Trophoblast cell (in vitro differentiated cells and primary cell): ENCODE measurements around the gene HDAC9.

Source experiments
- DNase-seq, 2 donors: peaks; one replicate each; pipeline ENCODE4 v3.0.0-alpha.2; 2016
- H2AFZ ChIP-seq: 2 replicates; pipeline ENCODE4 v1.6.1; 2013; ENCODE audit warnings: low read length, moderate library complexity, mild to moderate bottlenecking; ENCODE audit not compliant: insufficient read depth, poor library complexity
- H2AK5ac ChIP-seq: 2 replicates; pipeline ENCODE4 v1.6.1; 2013; ENCODE audit warnings: mild to moderate bottlenecking, low read length
- H2BK120ac ChIP-seq: 2 replicates; pipeline ENCODE4 v1.6.1; 2013; ENCODE audit warnings: low read length, mild to moderate bottlenecking, moderate library complexity; ENCODE audit not compliant: insufficient read depth, poor library complexity
- H2BK12ac ChIP-seq: 2 replicates; pipeline ENCODE4 v1.6.1; 2013; ENCODE audit warnings: mild to moderate bottlenecking, low read length, moderate library complexity
- H2BK5ac ChIP-seq: 2 replicates; pipeline ENCODE4 v1.6.1; 2013; ENCODE audit warnings: low read length, low read depth, moderate library complexity, mild to moderate bottlenecking; ENCODE audit not compliant: poor library complexity
- H3K14ac ChIP-seq: 2 replicates; pipeline ENCODE4 v1.6.1; 2013; ENCODE audit warnings: mild to moderate bottlenecking, low read length
- H3K18ac ChIP-seq: 2 replicates; pipeline ENCODE4 v1.6.1; 2013; ENCODE audit warnings: mild to moderate bottlenecking, low read length
- H3K23ac ChIP-seq: 2 replicates; pipeline ENCODE4 v1.6.1; 2013; ENCODE audit warnings: low read length
- H3K27ac ChIP-seq: 2 replicates; pipeline ENCODE4 v1.5.1; 2013; ENCODE audit warnings: low read depth, mild to moderate bottlenecking, inconsistent platforms, low read length, moderate library complexity
- H3K27me3 ChIP-seq: 2 replicates; pipeline ENCODE4 v1.6.1; 2013; ENCODE audit warnings: inconsistent platforms, mild to moderate bottlenecking, low read length, moderate library complexity; ENCODE audit not compliant: insufficient read depth
- H3K36me3 ChIP-seq, 2 experiments: 1 replicate in 1 of 2; 2 replicates in 1 of 2; pipeline ENCODE4 v1.6.1; 2013; ENCODE audit warnings: low read length in 2 of 2, mild to moderate bottlenecking in 2 of 2, moderate library complexity in 1 of 2; ENCODE audit not compliant: insufficient read depth in 2 of 2, control insufficient read depth in 1 of 2
- H3K4ac ChIP-seq: 2 replicates; pipeline ENCODE4 v1.6.1; 2013; ENCODE audit warnings: low read depth, mild to moderate bottlenecking, low read length, moderate library complexity
- H3K4me1 ChIP-seq, 2 experiments: 1 replicate in 1 of 2; 2 replicates in 1 of 2; pipeline ENCODE4 v1.6.1; 2013; ENCODE audit warnings: low read length in 2 of 2, mild to moderate bottlenecking in 2 of 2, moderate library complexity in 1 of 2; ENCODE audit not compliant: insufficient read depth in 2 of 2, control insufficient read depth in 1 of 2
- H3K4me2 ChIP-seq: 2 replicates; pipeline ENCODE4 v1.6.1; 2013; ENCODE audit warnings: inconsistent platforms, mild to moderate bottlenecking, low read length, moderate library complexity
- H3K4me3 ChIP-seq: 2 replicates; pipeline ENCODE4 v1.5.1; 2013; ENCODE audit warnings: mild to moderate bottlenecking, low read depth, low read length, inconsistent platforms
- H3K79me1 ChIP-seq: one replicate; pipeline ENCODE4 v1.6.1; 2013; ENCODE audit warnings: low read length
- H3K79me2 ChIP-seq: 2 replicates; pipeline ENCODE4 v1.6.1; 2013; ENCODE audit warnings: low read length, mild to moderate bottlenecking; ENCODE audit not compliant: control insufficient read depth, insufficient read depth, poor library complexity
- H3K9ac ChIP-seq: 2 replicates; pipeline ENCODE4 v1.6.1; 2013; ENCODE audit warnings: mild to moderate bottlenecking, low read length
- H3K9me3 ChIP-seq: 2 replicates; pipeline ENCODE4 v1.6.1; 2013; ENCODE audit warnings: low read depth, mild to moderate bottlenecking, control low read depth, inconsistent platforms, low read length; ENCODE audit not compliant: insufficient read depth
- H4K12ac ChIP-seq: 2 replicates; pipeline ENCODE4 v1.6.1; 2013; ENCODE audit warnings: low read depth, mild to moderate bottlenecking, low read length, moderate library complexity
- H4K8ac ChIP-seq: 2 replicates; pipeline ENCODE4 v1.6.1; 2013; ENCODE audit warnings: low read depth, mild to moderate bottlenecking, low read length, moderate library complexity
- H4K91ac ChIP-seq: one replicate; pipeline ENCODE4 v1.6.1; 2013; ENCODE audit warnings: low read depth, mild to moderate bottlenecking, low read length, moderate library complexity
- WGBS: extraction: QIAGEN DNeasy Blood & Tissue Kit; methylation state at CpG from one replicate; pipeline ENCODE4 v1.1.7; 2013; ENCODE audit warnings: missing lambda C conversion rate; ENCODE audit not compliant: insufficient read length, insufficient coverage; ENCODE audit errors: extremely low coverage; 5-methylcytosine and 5-hydroxymethylcytosine counted together

Gene HDAC9

DNA sequence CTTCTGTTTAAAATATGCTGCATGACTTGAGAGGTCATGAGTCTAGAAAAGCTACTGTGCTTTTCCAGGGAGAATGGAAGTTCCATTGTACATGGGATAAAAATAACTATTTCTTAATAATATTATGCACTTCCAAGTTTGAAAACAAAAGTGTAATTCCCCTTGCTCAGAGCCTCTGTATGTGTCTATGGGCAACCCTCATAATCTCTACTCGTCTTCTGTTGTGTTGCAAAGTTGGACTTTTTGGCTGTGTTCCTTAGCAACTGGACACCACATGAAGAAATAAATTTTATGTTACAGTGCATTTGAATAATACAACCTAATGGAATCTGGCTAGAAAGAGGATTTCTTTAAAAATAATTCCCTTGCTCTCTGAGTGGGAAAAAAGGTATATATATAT, 379.3 kb downstream of the HDAC9 start:
- no peaks in the 10 kb centered on the region for H3K9me3 ChIP-seq
- no peak overlapping the region for H2BK120ac ChIP-seq
- no peak overlapping the region for H3K4me3 ChIP-seq
- H4K8ac ChIP-seq, result no peak overlapping the region
- H3K4ac ChIP-seq, result no peak overlapping the region
- H3K27me3 ChIP-seq, result no peaks in the 10 kb centered on the region
- H2BK5ac ChIP-seq, result no peak overlapping the region
- no peaks in the 10 kb centered on the region for H3K4me1 ChIP-seq
- no peak overlapping the region for H3K18ac ChIP-seq
- H3K27ac ChIP-seq, result no peak overlapping the region
- H3K9ac ChIP-seq, result no peak overlapping the region
- H3K36me3 ChIP-seq, result no peaks in the 10 kb centered on the region
- no peak overlapping the region for H3K14ac ChIP-seq
- H3K23ac ChIP-seq, result no peak overlapping the region
- H4K91ac ChIP-seq, result no peak overlapping the region
- H3K4me2 ChIP-seq, result no peak overlapping the region
- no peaks in the 10 kb centered on the region for H3K79me2 ChIP-seq
- no CpG with 5 or more reads among the region's 1 CpG for WGBS
- H4K12ac ChIP-seq, result no peak overlapping the region
- no peak for DNase-seq
- no peaks in the 10 kb centered on the region for H3K79me1 ChIP-seq
- no peak overlapping the region for H2AK5ac ChIP-seq
- no peak overlapping the region for H2AFZ ChIP-seq
- H2BK12ac ChIP-seq, result no peak overlapping the region

DNA sequence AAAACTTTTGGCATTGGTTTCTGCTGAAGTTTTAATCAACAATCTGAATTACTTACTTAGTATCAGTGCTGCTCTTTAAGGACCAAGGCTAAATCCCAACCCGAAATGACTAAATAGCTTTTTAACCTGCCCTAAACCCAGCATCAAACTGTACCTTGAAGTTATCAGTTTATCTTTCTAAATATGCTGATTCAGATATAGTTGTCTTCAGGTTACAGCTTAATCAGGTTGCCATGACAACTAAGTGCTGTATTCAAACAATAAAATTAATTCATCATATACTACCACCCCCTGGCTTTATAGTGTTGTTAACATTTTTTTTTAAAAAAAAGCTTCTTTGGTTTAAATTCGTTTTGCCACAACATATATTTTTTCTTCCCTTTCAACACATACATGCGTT, 382.3 kb downstream of the HDAC9 start:
- Histone ChIP-seq H3K27ac (no peak overlapping the region), H3K4me1 (no peaks in the 10 kb centered on the region), H3K79me2 (no peaks in the 10 kb centered on the region), H2BK5ac (no peak overlapping the region), H4K8ac (no peak overlapping the region), H3K23ac (no peak overlapping the region), H3K27me3 (no peaks in the 10 kb centered on the region), H4K91ac (no peak overlapping the region), H3K79me1 (no peaks in the 10 kb centered on the region), H3K4me3 (no peak overlapping the region), H3K14ac (no peak overlapping the region), H3K18ac (no peak overlapping the region), H3K36me3 (no peaks in the 10 kb centered on the region), H4K12ac (no peak overlapping the region), H3K9ac (no peak overlapping the region), H2BK12ac (no peak overlapping the region), H3K9me3 (no peaks in the 10 kb centered on the region), H2AK5ac (no peak overlapping the region), H3K4ac (no peak overlapping the region), H2AFZ (no peak overlapping the region), H3K4me2 (no peak overlapping the region), H2BK120ac (no peak overlapping the region)
- DNase-seq, result no peak
- no CpG with 5 or more reads among the region's 3 CpGs for WGBS

DNA sequence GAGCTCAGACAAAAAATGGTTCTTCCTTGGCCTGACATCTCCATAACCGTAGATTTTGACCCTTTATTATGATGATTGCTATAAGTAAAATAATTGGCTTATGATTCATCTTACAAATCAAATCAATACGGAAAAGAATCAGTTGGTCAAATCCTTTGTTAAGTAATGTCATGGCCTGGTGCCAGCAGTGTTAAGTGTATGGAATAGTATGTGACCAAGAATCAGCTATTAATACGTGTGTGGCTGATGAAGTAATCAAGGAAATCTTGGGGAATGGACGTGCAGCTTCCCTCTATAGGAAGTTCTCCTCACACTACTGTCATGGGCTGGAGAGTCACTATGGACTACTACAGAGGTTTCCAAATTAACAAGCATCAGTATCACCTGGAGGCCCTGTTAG, 391.3 kb downstream of the HDAC9 start:
- Histone ChIP-seq H3K79me2 (no peaks in the 10 kb centered on the region), H3K27me3 (no peaks in the 10 kb centered on the region), H3K27ac (no peak overlapping the region), H3K4me1 (no peaks in the 10 kb centered on the region), H3K14ac (no peak overlapping the region), H3K9me3 (no peaks in the 10 kb centered on the region), H3K4me3 (no peak overlapping the region), H3K18ac (no peak overlapping the region), H3K23ac (no peak overlapping the region), H2BK12ac (no peak overlapping the region), H2BK120ac (no peak overlapping the region), H4K12ac (no peak overlapping the region), H2AK5ac (no peak overlapping the region), H3K4me2 (no peak overlapping the region), H2BK5ac (no peak overlapping the region), H3K79me1 (no peaks in the 10 kb centered on the region), H3K4ac (no peak overlapping the region), H3K36me3 (no peaks in the 10 kb centered on the region), H4K8ac (no peak overlapping the region), H4K91ac (no peak overlapping the region), H3K9ac (no peak overlapping the region), H2AFZ (no peak overlapping the region)
- no CpG with 5 or more reads among the region's 4 CpGs for WGBS
- DNase-seq, result no peak

DNA sequence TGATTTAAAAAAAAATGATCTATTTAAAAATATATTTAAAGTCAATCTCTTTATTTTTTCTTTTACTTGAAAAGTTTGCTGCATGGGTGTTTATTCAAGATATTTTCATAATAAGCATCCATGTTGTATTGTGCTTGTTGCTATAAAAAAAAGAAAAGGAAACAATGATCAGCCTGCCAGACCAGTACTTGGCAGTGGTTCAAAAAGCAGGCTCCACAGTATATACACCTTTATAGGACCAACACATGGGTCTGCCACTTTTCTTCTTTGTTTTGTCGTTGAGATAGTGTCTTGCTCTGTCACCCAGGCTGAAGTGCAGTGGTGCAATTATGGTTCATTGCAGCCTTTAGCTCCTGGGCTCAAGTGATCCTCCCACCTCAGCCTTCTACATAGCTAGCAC, 393.9 kb downstream of the HDAC9 start:
- Histone ChIP-seq H3K23ac (no peak overlapping the region), H3K4me1 (no peaks in the 10 kb centered on the region), H4K12ac (no peak overlapping the region), H3K27me3 (no peaks in the 10 kb centered on the region), H3K4me2 (no peak overlapping the region), H3K18ac (no peak overlapping the region), H3K79me2 (no peaks in the 10 kb centered on the region), H3K14ac (no peak overlapping the region), H2BK120ac (no peak overlapping the region), H3K27ac (no peak overlapping the region), H3K9me3 (no peaks in the 10 kb centered on the region), H3K9ac (no peak overlapping the region), H4K8ac (no peak overlapping the region), H3K36me3 (no peaks in the 10 kb centered on the region), H2BK12ac (no peak overlapping the region), H3K79me1 (no peaks in the 10 kb centered on the region), H4K91ac (no peak overlapping the region), H2AFZ (no peak overlapping the region), H2BK5ac (no peak overlapping the region), H2AK5ac (no peak overlapping the region), H3K4ac (no peak overlapping the region), H3K4me3 (no peak overlapping the region)
- no peak for DNase-seq
- WGBS, result no CpG with 5 or more reads among the region's 1 CpG
